ENCODE measurements around the gene STOX2.

The STOX2 gene

GRCh38 chr4:184062769-184063168 is 157.7 kb downstream of the STOX2 start:
- no peak for DNase-seq (ENCODE audit: low read depth in 1 of 2, low spot score in 1 of 2)
- no peak for TF ChIP-seq JUND (IDR thresholded peaks at IDR 0.05; ENCODE audit: low read depth)
- in situ Hi-C loops (cut with HindIII; ENCODE audit: low pct_unique_long_range_greater_than_20kb, low sequenced_read_pairs), result no loop called here

- no peak for TF ChIP-seq JUND (IDR thresholded peaks at IDR 0.05; ENCODE audit: low read depth)
- in situ Hi-C loops (cut with HindIII; ENCODE audit: low pct_unique_long_range_greater_than_20kb, low sequenced_read_pairs), result no loop called here
- no peak for DNase-seq (ENCODE audit: low read depth in 1 of 2, low spot score in 1 of 2)
Measured at GRCh38 chr4:184064877-184065276, 159.8 kb downstream of the STOX2 start.

- no peak for TF ChIP-seq JUND (IDR thresholded peaks at IDR 0.05; ENCODE audit: low read depth)
- in situ Hi-C loops (cut with HindIII; ENCODE audit: low pct_unique_long_range_greater_than_20kb, low sequenced_read_pairs), result no loop called here
- DNase-seq (ENCODE audit: low read depth in 1 of 2, low spot score in 1 of 2), result no peak
Measured at GRCh38 chr4:184066584-184067300, 161.6 kb downstream of the STOX2 start.

- DNase-seq (ENCODE audit: low read depth in 1 of 2, low spot score in 1 of 2), result no peak
- no peak for TF ChIP-seq JUND (IDR thresholded peaks at IDR 0.05; ENCODE audit: low read depth)
- in situ Hi-C loops (cut with HindIII; ENCODE audit: low pct_unique_long_range_greater_than_20kb, low sequenced_read_pairs), result no loop called here
Measured at GRCh38 chr4:184067931-184068554, 162.9 kb downstream of the STOX2 start.
